ENCODE measurements around the gene RARA.
"Not testable (repeated sequence)": the region's sequence is repeated elsewhere in the genome, so short reads cannot be mapped to it uniquely, and the experiment has no call there.

The RARA gene

DNA sequence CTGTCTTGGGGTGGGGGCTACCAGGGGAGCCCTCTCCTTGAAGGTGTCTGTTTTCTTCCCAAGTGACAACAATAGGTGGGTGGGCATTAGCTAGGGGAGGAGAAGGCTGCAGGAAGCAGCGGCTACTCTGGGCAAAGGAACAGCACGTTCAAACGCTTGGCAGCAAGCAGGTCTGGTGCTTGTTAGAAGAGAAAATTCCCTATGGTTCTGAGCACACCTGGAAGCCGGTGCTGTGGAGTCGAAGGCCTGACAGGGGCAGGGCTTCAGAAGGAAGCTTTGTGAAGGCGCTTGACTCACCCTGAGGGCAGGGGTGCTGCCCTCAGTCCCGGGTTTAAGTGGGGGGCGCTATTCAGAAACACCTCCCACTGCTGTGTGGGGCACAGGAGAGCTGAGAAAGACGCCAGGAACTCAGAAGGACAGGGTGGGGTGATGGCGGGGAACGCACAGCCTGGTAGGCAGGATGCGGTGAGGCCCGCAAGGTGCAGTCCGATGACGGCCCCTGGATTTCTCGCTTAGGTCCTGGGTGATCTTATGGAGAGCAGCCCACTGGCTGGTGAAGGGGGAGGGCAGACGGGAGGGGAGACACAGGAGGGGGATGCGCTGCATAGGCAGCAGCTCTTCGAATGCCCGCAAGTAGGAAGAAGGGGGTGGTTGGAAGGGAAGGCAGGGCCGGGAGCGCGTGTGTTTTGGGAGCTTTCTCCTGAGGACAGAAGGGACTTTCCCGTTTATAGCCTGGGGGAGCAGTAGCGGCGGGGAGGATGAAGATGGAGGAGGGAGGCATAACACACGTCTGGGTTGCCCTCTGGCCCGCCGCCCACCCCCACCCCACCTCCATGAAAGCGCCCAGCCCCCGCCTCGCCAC is 52.3 kb downstream of the RARA start:
- no peak for DNase-seq

DNA sequence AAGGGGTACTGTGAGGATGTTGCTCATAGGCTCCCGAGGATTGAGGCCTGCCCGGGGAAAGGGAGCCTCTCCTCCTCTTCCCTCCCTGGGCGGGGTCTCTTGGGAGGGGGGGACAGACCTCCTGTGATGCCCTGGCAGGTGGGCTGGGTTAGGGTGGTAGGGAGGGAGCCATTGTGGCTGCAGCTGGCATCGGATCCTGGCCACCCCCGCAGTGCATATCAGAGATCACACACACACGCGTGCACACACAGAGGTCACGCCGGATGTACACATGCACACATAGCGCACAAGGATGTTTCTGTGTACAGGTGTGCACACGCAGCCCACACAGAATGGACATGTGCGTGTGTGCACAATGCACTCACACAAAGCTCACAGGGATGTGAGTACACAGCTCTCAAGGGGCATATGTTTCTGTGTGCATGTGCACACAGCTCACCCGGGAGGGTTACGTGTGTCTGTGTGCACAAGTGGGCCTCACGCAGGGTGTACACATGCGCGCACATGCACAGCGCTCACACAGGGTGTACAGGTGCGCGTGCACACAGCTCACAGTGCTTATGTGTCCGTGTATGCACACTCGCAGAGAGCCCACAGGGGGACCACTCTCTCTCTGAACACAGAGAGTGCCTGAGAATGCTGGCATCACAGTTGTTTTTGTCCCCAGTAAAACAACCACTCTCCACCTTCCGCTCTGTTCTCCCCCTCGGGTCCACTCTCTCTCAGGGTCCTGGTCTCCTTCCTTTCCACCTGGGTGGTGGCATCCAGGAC is 53.1 kb downstream of the RARA start:
- no peak for DNase-seq

DNA sequence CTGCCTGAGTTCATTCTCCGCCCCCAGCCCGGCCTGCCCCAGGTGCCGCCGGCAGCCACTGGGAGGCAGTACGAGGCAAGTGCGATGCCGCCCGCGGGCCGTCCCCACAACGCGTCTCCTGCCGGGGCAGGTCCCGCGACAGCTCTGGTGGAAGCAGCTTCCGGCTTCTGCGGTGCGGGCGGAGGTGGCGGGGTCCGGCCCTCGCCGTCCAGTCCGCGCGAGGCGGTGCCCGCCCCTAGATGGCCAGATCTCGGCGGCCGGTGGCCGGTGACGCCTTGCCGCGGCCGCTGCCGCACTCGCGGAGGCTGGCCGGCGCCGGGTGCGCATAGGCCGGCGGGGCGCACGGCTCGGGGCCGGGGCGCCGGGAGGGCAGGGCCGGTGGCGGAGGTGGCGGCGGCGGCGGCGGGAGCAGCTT is 53.7 kb downstream of the RARA start:
- peak; percentile 49 to 85 (median 67) for DNase-seq

DNA sequence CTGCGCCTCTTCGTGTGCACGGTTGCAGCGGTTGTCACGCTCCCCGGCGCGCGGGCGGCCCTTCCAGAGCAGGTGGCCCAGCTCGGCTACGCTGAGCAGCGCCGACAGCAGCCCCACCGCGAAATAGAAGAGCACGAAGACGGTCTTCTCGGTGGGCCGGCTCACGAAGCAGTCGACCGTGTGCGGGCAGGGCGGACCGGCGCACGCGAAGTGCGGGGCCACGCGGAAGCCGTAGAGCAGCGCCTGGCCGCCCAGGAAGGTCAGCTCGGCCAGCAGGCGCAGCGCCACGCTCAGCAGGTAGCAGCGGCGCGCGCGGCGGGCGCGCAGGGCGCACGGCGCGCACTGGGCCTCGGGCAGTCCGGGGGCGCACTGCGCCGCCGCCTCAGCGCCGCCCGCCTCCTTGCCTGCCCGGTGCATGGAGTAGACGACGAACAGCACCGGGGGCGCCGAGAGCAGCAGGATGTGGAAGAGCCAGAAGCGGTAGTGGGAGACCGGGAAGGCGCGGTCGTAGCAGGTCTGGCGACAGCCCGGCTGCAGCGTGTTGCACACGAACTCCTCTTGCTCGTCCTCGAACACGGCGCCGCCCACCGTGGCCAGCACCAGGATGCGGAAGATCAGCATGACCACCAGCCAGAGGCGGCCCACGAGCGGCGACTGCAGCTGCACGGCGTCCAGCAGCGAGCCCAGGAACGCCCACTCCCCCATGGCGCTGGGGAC is 54.3 kb downstream of the RARA start:
- peak in 2 of 5 donors; percentile 29 to 39 for DNase-seq

DNA sequence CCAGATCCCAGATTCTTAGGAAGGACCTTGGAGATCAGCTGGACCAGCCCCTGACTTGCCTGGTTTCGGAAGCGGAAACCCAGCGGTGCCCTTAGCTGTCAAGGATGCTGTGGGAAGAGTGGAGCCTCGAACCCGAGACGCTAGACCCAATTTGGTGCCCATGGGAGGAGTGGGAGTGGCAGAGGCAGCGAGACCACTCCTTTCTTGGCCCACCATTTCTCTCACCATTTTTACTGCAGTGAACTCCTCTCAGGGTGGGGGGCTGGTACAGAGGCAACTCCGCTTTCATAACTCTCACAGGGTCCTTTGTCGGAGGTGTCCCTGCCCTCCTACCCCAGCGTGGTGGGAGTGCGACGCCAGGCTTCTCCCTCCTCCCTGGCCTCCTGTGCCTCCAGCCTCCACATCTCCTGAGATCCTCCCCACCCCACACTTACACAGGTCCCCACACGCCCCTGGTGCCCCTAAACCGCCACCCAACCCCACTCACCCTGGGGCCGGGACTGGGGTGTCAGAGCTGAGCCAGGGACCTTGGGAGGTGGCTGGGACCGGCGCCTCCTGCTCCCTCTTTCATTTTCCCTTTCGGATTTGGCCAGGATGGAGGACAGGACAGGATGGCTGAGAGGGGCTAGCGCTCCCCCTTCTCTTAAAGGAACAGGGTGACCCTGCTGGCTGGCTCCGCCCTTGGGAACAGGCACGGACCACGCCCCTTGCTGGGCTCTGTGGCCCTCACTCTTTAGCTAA is 55.3 kb downstream of the RARA start, which contains the start of gene GJD3:
TSS of gene GJD3 (minus strand) at position 617 of the 741 bp plus-strand sequence. CDS start 922 bp downstream, outside the sequence.
- no peak for DNase-seq

DNA sequence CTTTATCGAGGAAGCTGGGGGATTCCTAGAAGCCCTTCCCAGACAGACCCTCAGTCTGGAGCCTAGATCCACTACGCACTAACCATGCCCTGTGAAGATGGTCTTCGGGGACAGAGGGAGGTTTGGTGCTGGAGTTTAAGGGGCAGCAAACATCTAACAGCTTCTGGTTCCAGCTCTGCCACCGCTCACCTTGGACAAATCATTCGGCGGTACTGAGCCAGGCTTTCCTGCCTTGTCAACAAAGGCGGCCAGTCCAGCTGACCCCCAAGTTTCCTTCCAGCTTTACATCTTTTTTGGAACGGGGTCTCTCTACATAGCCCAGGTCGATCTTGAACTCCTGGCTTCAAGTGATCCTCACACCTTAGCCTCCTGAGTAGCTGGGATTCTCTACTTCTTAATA is 55.9 kb downstream of the RARA start:
- DNase-seq = no peak

DNA sequence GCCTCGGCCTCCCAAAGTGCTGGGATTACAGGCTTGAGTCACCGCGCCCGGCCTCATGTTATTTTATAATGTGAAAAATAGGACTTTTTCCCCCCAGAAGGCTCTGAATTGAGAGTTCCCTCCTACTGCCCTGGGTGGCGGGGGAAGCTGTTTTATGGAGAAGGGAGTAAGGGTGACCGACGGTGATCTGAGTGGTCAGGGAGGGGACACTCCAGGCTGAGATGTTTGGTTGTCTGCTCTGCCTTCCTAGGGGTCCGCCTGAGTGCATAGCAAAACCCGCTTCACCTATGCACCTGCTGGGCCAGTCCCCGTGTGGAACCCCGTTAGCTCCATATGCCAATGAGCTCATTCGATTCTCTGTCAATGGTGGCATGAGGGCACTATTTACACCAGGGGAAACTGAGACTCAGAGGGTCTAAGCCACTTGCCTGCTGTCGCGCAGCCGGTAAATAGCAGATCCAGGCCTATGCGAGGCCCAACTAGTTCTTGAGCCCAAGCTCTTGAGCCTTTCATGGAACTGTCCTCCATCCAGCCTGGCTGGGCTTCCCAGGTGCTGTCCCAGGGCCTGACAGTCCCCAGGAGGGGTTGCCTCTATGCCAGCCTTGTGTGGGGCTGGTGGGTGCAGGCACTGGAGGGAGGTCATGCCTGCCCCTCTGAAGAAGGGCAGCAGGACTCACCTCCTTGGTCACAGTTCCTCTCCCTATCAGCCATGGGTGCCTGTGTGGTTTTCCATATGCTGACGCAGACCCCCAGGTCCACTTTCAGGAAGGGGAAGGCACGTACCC is 57.3 kb downstream of the RARA start:
- DNase-seq = no peak

DNA sequence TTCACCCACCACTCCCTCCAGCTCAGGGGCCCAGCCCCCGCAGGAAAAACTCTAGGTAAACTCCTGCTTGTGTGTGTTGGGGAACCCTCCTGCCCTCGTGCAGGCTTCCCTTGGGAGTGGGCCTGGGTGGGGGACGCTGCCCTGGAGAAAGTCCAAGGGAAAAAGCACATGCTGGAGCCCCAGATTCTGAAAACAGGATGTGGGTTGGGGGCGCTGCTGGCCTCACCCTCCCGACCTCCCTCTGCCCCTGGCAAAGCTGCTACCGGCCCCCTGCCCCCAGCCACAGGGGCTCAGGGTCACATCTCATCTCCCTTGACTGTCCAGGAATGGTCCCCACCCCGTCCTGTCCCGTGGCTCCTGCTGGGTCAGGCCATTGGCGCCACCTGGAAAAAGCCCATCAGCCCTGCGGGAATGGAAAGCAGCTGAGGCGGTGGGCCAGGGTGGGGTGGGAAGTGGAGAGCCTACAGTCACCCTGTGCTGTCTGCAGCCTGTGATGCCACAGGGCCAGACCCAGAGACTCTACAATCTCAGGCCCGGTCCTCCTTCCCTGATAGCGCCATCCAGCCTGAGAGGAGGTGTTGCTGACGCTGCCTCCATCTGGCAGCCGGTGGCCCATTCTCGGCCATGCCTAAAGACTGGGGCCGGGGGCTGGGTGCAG is 58.0 kb downstream of the RARA start:
- no peak for DNase-seq

DNA sequence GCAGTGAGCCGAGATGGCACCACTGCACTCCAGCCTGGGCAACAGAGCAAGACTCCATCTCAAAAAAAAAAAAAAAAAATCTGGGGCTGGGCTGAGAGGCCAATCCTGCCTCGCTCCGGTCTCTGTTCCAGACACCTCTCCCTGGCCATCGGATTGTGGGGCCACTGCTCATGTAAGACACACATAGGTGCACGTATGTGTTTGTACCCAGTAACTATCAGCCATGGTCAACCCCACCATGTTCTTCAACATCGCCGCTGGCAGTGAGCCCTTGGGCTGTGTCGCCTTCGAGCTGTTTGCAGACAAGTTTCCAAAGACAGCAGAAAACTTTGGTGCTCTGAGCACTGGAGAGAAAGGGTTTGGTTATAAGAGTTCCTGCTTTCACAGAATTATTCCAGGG is 58.7 kb downstream of the RARA start:
- not testable (repeated sequence) for DNase-seq

DNA sequence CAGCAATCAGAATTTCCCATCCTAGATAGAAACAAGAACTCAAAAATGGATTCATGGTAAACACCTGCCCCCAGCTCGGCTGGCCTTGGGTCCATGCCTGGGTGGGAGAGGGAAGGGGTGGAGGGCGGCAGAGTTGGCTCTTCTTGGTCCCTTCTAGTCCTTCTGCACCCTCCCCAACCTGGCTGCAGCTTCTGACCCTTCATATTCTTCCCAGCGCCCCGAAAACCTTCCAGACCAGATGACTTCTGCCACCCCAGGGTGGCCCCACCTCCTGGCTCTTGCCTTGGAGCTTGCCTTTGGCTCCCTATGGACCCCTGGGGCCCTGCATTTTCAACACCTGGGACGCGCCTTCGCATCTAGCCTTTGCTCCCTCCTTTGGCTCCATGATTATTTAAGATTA is 60.9 kb downstream of the RARA start:
- DNase-seq = no peak

DNA sequence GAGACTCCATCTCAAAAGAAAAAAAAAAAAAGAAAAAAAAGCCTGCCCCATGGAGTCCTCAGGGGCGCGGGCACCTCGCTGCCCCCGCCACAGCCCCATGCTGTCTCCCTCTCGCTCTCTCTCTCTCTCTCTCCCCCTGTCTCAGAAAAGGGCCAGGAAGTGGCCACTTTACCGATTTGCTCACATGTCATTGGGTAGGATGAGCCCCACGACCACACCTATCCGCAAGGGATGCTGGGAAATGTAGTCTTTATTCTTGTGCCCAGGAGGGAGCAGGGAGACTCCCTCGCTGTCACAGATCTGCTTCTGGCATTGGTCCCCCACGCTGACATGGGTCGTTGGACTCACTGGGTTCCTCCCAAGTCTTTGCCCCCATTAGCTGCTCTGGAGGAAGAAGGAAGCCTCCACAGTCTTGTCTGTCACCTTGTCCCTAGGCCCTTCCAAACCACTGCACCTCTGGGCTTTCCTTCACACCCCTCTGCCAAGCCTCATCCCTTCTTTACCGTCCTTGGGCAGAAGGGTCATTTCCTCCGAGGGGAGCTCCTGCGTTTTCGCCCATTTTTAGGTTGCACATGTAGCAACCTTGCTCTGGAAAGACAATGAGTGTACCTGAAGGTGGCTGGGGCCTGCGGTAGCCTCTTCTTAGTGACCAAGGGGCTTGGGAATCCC is 62.4 kb downstream of the RARA start:
- peak in 1 of 5 donors; percentile 47 for DNase-seq

DNA sequence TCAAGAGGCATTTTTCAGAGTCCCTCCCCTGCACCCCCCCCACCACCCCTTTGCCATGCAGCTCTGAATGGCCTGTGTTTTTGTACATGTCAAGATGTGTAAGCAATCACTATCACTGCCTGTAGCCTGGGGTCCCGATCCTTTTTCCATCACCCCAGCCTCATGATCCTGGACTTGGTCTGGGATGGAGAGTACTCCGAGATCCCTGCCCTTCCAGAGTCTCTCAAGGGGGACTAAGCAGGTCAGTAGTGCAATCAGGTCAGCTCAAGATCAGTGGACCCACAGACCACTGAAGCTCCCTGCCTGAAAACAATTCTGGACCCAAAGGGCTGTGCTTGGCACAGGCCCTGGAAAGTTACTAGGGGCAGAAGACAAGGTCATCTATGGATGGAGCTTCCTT is 63.1 kb downstream of the RARA start:
- no peak for DNase-seq

DNA sequence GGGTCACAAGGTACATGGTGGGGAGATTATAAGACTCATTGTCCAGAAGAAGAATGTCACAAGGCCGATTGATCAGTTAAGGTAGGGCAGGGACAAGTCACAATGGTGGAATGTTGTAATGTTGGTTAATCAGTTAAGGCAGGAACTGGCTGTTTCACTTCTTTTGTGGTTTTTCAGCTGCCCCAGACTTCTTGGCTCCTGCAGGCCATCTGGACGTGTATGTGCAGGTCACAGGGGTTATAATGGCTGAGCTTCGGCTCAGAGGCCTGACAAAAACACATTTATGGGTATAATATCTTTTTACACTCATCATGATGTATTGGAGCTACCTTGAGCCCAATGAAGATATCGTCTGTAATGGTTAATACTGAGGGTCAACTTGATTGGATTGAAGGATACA is 63.7 kb downstream of the RARA start:
- not testable (repeated sequence) for DNase-seq

DNA sequence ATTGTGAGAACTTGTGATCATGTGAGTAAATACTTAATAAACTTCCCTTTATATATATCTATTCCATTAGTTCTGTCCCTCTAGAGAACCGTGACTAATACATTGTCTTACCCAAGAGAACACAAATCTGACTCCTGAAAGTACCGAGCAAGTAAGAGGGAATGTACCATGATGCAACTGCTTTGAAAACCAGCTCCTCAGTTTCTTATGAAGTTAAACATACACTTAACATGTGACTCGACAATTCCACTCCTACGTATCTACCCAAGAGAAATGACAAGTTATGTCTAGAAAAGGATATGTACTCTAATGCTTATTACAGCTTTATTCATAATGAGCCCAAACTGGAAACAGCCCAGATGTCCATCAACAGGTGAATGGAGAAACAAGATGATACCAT is 64.3 kb downstream of the RARA start:
- no peak for DNase-seq

DNA sequence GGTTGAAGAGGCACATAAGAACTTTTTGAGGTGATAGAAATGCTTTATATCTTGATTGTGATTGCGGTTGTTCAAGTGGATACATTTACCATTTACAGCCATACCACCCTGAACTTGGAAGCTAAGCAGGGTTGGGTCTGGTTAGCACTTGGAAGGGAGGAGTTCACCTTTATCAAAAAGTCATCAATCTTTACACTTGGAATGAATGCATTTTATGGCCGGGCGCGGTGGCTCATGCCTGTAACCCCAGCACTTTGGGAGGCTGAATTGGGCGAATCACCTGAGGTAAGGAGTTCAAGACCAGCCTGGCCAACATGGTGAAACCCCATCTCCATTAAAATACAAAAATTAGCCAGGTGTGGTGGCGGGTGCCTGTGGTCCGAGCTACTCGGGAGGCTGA is 65.0 kb downstream of the RARA start:
- DNase-seq = no peak

DNA sequence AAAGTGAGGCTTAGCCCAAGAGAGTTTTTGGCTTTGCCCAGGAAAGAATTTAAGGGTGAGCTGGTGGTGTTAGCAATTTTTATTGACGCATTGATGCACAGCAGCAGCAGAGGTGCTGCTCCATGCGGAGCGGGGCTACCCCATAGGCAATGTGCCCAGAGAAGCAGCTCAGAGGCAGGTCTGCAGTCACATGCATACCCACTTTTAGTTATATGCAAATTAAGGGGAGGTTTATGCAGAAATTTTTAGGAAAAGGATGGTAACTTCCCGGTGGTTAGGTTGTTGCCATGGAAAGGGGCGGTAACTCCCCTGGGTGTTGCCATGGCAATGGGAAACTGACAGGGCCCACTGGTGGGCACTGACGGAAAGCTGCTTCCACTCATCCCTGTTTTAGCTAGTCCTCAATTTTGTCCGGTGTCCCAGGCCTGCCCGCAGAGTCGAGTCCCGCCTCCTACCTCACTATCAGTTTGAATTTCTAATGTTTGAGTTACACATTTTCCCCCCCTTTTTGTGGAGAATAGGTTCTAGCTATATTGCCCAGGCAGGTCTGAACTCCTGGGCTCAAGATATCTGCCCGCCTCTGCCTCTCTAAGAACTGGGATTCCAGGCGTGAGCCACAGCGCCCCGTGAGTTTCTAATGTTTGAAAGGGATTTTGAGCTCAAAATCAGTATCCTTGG is 66.0 kb downstream of the RARA start:
- no peak for DNase-seq

DNA sequence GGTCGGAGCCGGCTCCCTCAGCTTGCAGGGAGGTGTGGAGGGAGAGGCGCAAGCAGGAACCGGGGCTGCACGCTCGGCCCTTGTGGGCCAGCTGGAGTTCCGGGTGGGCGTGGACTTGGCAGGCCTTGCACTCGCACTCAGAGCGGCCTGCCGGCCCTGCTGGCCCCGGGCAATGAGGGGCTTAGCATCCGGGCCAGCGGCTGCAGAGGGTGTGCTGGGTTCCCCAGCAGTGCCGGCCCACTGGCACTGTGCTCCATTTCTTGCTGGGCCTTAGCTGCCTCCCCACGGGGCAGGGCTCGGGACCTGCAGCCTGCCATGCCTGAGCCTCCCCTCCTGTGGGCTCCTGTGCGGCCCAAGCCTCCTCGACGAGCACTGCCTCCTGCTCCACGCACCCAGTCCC is 66.8 kb downstream of the RARA start:
- not testable (repeated sequence) for DNase-seq

DNA sequence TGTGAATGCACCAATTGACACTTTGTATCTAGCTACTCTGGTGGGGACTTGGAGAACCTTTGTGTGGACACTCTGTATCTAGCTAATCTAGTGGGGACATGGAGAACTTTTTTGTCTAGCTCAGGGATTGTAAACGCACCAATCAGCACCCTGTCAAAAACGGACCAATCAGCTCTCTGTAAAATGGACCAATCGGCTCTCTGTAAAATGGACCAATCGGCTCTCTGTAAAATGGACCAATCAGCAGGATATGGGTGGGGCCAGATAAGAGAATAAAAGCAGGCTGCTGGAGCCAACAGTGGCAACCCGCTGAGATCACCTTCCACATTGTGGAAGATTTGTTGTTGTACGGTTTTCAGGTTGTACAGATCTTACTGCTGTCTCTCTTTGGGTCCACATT is 67.6 kb downstream of the RARA start:
- not testable (repeated sequence) for DNase-seq

DNA sequence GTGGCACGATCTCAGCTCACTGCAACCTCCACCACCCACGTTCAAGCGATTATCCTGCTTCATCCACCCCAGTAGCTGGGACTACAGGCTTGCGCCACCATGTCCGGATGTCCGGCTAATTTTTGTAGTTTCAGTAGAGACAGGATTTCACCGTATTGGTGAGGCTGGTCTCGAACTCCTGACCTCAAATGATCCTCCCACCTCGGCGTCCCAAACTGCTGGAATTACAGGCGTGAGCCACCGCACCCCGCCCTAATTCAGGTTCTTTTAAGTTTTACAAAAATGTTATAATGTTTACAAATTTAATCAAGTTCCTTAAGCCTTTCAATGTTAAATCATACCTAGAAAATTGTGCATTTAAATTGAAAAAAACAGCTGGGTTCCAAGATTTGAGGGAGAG is 68.9 kb downstream of the RARA start:
- DNase-seq = no peak

DNA sequence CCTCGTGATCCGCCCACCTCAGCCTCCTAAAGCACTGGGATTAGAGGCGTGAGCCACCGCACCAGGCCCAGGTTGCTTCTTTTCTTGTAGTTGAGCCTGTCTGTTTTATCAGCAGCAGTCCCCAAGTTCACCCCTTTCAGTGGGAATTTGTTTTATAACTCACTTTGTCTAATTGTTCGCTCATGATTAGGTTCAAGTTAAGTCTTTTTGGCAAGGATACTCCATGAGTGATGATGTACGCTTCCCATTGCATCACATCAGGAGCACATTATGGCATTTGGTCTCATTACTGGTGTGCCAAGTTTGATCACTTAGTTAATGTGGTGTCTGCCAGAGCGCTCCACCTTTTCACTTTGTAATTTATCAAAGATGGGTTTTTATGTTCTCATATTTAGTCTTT is 70.0 kb downstream of the RARA start:
- DNase-seq = no peak

All from T-helper 1 cell (primary cell).